Right lobe of liver (tissue), 6 donors: Measurements from ENCODE around the gene DSG2. TPM values are rescaled to one million over a fixed set of nuclear protein-coding genes. Genes with fewer than 3 reads are reported as not detected.

Experiments used
- ATAC-seq, 4 donors: fragments of 200-7000 bp; cut with Tn5 transposase; one replicate each; pipeline ENCODE4 v1.9.1; 2020; ENCODE audit warnings: mild to moderate bottlenecking in 4 of 4, moderate library complexity in 4 of 4
- DNase-seq, 3 donors: peaks; one replicate each; pipeline ENCODE4 v3.0.0-alpha.2; 2020
- H3K27ac ChIP-seq, 3 donors: fragments of 200-600 bp; one replicate each; pipeline ENCODE4 v1.8.0; 2022
- H3K27me3 ChIP-seq, 2 donors: fragments of 200-600 bp; one replicate each; pipeline ENCODE4 v1.8.0; 2022
- H3K36me3 ChIP-seq, 4 donors: fragments of 200-600 bp; sonication (generic) in 1 of 4; one replicate each; pipeline versions ENCODE4 v1.5.1 to v1.8.0; 2017 to 2022; ENCODE audit warnings: control low read depth in 1 of 4
- H3K4me1 ChIP-seq, 4 donors: fragments of 200-600 bp; sonication (generic) in 1 of 4; one replicate each; pipeline versions ENCODE4 v1.5.1 to v1.8.0; 2017 to 2022; ENCODE audit warnings: control low read depth in 1 of 4
- H3K4me3 ChIP-seq, 3 donors: fragments of 200-600 bp; one replicate each; pipeline ENCODE4 v1.8.0; 2022
- H3K9me3 ChIP-seq, 4 donors: fragments of 200-600 bp; sonication (generic) in 1 of 4; one replicate each; pipeline versions ENCODE4 v1.5.1 to v1.8.0; 2017 to 2022; ENCODE audit warnings: control low read depth in 1 of 4
- CTCF ChIP-seq, 4 donors: fragments of 200-600 bp in 3 of 4; fragments of 450-650 bp in 1 of 4; IDR thresholded peaks; one replicate each; pipeline versions ENCODE4 v1.5.1 to v1.8.0; 2016 to 2022; ENCODE audit warnings: antibody characterized with exemption in 4 of 4, mild to moderate bottlenecking in 2 of 4
- POLR2A ChIP-seq: fragments of 450-650 bp; IDR thresholded peaks from one replicate; pipeline ENCODE4 v1.6.1; 2017; ENCODE audit warnings: antibody characterized with exemption, mild to moderate bottlenecking
- WGBS: methylation state at CpG from one replicate; pipeline ENCODE4 v1.1.6; 2018; ENCODE audit warnings: low coverage, low lambda C conversion rate; ENCODE audit not compliant: insufficient coverage; ENCODE audit errors: missing lambda C conversion rate; 5-methylcytosine and 5-hydroxymethylcytosine counted together
- intact Hi-C, 2 donors: fragments of 100-400 bp; cut with DNase I; formaldehyde crosslinking; loops; one replicate each; pipeline versions ENCODE4 v1.11.2 to v1.14.1; 2022
- total RNA-seq, 6 experiments: library from RNA; depleted of rRNA in 2 of 6; stranded (reverse); fragments of >200 nt in 2 of 6; fragmentation: NEBNext Ultra II Directional in 3 of 6; extraction: Animal tissue kit (Norgen Biotek cat#: 25700) in 3 of 6; gene quantifications; one replicate each; pipeline versions ENCODE4 v1.1.0 to v1.2.4, GENCODE V29; 2016 to 2023
- donor health status: DM: no; HTN: yes; CAD: no.
- donor health status: DM: no; HTN: no; CAD: no.
- donor health status: DM: no; HTN: no; CAD: no.
- donor health status: DM: no; HTN: yes; CAD: no.
- donor health status: DM: no; HTN: yes; CAD: no.

Gene DSG2
- total RNA-seq, 6 experiments from 2014 or later, result 9.8 to 27.0 (median 16.4) TPM

DNA sequence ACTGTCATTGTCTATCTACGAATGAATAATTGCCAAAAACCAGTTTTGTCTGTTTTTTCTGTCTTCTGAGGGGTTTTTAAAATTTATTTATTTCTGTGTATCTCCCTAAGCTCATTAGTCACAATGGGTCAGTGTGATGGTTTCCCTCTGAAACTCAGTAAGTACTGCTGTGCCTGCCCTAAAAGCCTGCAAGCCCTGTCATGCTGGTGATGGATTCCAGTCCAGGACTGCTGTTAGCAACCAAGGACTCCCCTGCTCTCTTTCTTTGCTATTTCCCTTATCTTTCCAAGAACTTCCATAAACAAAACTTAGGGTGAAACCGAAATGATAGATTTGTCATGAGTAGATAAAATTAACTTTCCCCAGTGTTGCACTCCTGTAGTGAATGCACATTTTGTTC is 11.8 kb upstream of the DSG2 start:
- no peak overlapping the region for H3K27ac ChIP-seq
- H3K4me3 ChIP-seq, result no peak overlapping the region
- intact Hi-C loops, result no loop called here
- WGBS, result 34% methylated on average over 2 of the region's 2 CpGs
- no peaks in the 10 kb centered on the region for H3K36me3 ChIP-seq
- H3K4me1 ChIP-seq, result no peaks in the 10 kb centered on the region
- DNase-seq (no peak), ATAC-seq (no peak)
- H3K9me3 ChIP-seq, result no peaks in the 10 kb centered on the region
- no peak for TF ChIP-seq CTCF (IDR thresholded peaks at IDR 0.05)
- TF ChIP-seq POLR2A, result no peak
- H3K27me3 ChIP-seq, result no peaks in the 10 kb centered on the region

DNA sequence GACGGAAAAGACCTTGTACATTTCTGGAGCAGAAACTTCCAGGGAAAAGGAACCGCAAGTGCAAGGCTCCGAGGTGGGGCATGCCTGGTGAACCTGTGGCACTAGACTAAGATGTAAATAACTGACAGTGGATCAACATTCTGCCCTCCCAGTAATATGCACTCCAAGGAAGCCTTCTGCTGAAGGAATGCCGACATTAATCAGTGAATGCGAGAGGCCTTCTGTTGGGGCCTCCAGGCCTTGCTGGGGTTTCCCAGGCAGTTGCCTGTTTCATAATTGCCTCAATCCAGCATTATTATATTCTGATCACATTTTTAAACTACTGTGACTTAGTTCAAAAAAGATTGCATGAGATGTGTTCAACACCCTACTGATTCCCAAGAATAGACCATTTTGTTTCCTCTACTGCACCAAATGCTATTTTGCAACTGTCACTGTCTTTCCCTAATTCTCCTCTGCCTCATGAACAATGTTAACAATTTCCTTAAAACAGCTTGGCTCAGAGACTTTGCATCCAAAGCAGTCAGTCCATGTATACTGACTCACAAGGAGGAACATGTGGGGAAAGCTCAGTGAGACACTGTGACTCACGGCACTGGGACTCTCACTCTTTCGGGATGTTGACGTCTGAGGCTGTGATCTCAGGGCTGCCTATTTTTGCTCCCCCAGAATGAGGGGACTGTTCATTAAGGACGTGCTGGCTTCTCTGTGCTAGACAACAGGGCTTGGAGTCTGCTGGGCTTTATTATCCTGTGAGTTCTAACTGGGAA is 10.5 kb upstream of the DSG2 start:
- Histone ChIP-seq H3K27me3 (no peaks in the 10 kb centered on the region), H3K27ac (no peak overlapping the region), H3K4me3 (no peak overlapping the region), H3K9me3 (no peaks in the 10 kb centered on the region), H3K36me3 (no peaks in the 10 kb centered on the region), H3K4me1 (no peaks in the 10 kb centered on the region)
- 36% methylated on average over 2 of the region's 9 CpGs for WGBS
- DNase-seq, result no peak
- no peak for ATAC-seq
- TF ChIP-seq POLR2A, result no peak
- TF ChIP-seq CTCF (IDR thresholded peaks at IDR 0.05), result no peak
- intact Hi-C loops, result no loop called here

GRCh38 chr18:31489311-31489710 is 8.7 kb upstream of the DSG2 start:
- Histone ChIP-seq H3K9me3 (no peaks in the 10 kb centered on the region), H3K4me1 (no peaks in the 10 kb centered on the region), H3K27me3 (no peaks in the 10 kb centered on the region), H3K27ac (no peak overlapping the region), H3K4me3 (no peak overlapping the region), H3K36me3 (no peaks in the 10 kb centered on the region)
- intact Hi-C loops, result no loop called here
- 100% methylated on average over 1 of the region's 1 CpG for WGBS
- DNase-seq (no peak), ATAC-seq (no peak)
- no peak for TF ChIP-seq CTCF (IDR thresholded peaks at IDR 0.05)
- TF ChIP-seq POLR2A, result no peak

- Histone ChIP-seq H3K4me1 (no peaks in the 10 kb centered on the region), H3K9me3 (no peaks in the 10 kb centered on the region), H3K27ac (no peak overlapping the region), H3K4me3 (no peak overlapping the region), H3K36me3 (no peaks in the 10 kb centered on the region), H3K27me3 (no peaks in the 10 kb centered on the region)
- DNase-seq (no peak), ATAC-seq (peak in 1 of 4 donors; percentile 50)
- intact Hi-C loops, result no loop called here
- TF ChIP-seq CTCF (IDR thresholded peaks at IDR 0.05) (no peak), POLR2A (no peak)
- WGBS, result 60% methylated on average over 1 of the region's 1 CpG
Observed at GRCh38 chr18:31490387-31490786, 7.6 kb upstream of the DSG2 start.
